Lower leg skin (tissue), 4 donors: ENCODE data around the gene ZNF304. TPM values are rescaled to one million over a fixed set of nuclear protein-coding genes. Genes with fewer than 3 reads are reported as not detected.

Source experiments
- DNase-seq, 2 donors: peaks; one replicate each; pipeline ENCODE4 v3.0.0-alpha.2; 2019; ENCODE audit warnings: low spot score in 2 of 2
- H3K4me3 ChIP-seq: fragments of 200-600 bp; sonication (generic); 2 replicates; pipeline ENCODE4 v1.5.1; 2017; ENCODE audit warnings: mild to moderate bottlenecking, low read depth; ENCODE audit not compliant: poor library complexity, severe bottlenecking
- CTCF ChIP-seq, 3 donors: fragments of 450-650 bp; IDR thresholded peaks; one replicate each; pipeline ENCODE4 v1.5.1; 2016; ENCODE audit warnings: antibody characterized with exemption in 3 of 3, mild to moderate bottlenecking in 3 of 3, moderate library complexity in 2 of 3
- POLR2A ChIP-seq, 2 donors: fragments of 450-650 bp; IDR thresholded peaks; one replicate each; pipeline ENCODE4 v1.6.1; 2016 to 2017; ENCODE audit warnings: antibody characterized with exemption in 2 of 2, mild to moderate bottlenecking in 1 of 2, moderate library complexity in 1 of 2
- WGBS, 2 donors: methylation state at CpG; one replicate each; pipeline ENCODE4 v1.1.5; 2018; 5-methylcytosine and 5-hydroxymethylcytosine counted together
- intact Hi-C: fragments of 100-400 bp; cut with DNase I; formaldehyde crosslinking; loops from one replicate; pipeline ENCODE4 v1.15.0; 2023; ENCODE audit warnings: low total_unique reads
- total RNA-seq, 4 donors: library from RNA; depleted of rRNA; stranded (reverse); fragments of >200 nt; gene quantifications; one replicate each; pipeline ENCODE4 v1.1.0, GENCODE V29; 2016

Gene ZNF304
- total RNA-seq, 4 donors from 2014 or later = 8.3 to 11.8 (median 8.9) TPM

GRCh38 chr19:57376151-57376550 lies 25.1 kb downstream of the ZNF304 start:
- H3K4me3 ChIP-seq = no peak overlapping the region
- WGBS, 2 donors = 72 to 77% methylated on average over 6 of the region's 6 CpGs
- intact Hi-C loops = no loop called here
- peak in 1 of 2 donors; percentile 15 for DNase-seq
- TF ChIP-seq CTCF (IDR thresholded peaks at IDR 0.05) = no peak
- no peak for TF ChIP-seq POLR2A (IDR thresholded peaks at IDR 0.05)

GRCh38 chr19:57377498-57378146 lies 26.6 kb downstream of the ZNF304 start:
- TF ChIP-seq POLR2A (IDR thresholded peaks at IDR 0.05) (no peak), CTCF (IDR thresholded peaks at IDR 0.05) (no peak)
- whole genome bisulfite sequencing, 2 donors = 96 to 99% methylated on average over 3 of the region's 3 CpGs
- DNase-seq = no peak
- H3K4me3 ChIP-seq = no peak overlapping the region
- intact Hi-C loops = no loop called here

GRCh38 chr19:57380923-57381322 lies 29.9 kb downstream of the ZNF304 start:
- no peak for DNase-seq
- TF ChIP-seq POLR2A (IDR thresholded peaks at IDR 0.05) (no peak), CTCF (IDR thresholded peaks at IDR 0.05) (no peak)
- intact Hi-C loops = no loop called here
- H3K4me3 ChIP-seq = no peak overlapping the region

GRCh38 chr19:57382806-57383488 lies 31.9 kb downstream of the ZNF304 start:
- WGBS, 2 donors = 89% methylated on average over 7 of the region's 7 CpGs
- DNase-seq = no peak
- intact Hi-C loops = no loop called here
- TF ChIP-seq CTCF (IDR thresholded peaks at IDR 0.05) (no peak), POLR2A (IDR thresholded peaks at IDR 0.05) (no peak)
- no peak overlapping the region for H3K4me3 ChIP-seq

- DNase-seq = no peak
- no peak for TF ChIP-seq CTCF (IDR thresholded peaks at IDR 0.05)
- TF ChIP-seq POLR2A (IDR thresholded peaks at IDR 0.05) = no peak
- intact Hi-C loops = no loop called here
- H3K4me3 ChIP-seq = no peak overlapping the region
- WGBS, 2 donors = 54 to 56% methylated on average over 11 of the region's 11 CpGs
These were observed 38.2 kb downstream of the ZNF304 start for GRCh38 chr19:57389194-57389729.
